Esophagus squamous epithelium (tissue), 5 donors: ENCODE results near the gene ADORA2A. TPM values are rescaled to one million over a fixed set of nuclear protein-coding genes. Genes with fewer than 3 reads are reported as not detected.

Experiments
- DNase-seq: peaks from one replicate; lab custom pipeline; 2025; lab: John Stamatoyannopoulos, UW
- H3K27ac ChIP-seq, 4 donors: fragments of 200-600 bp; sonication (generic); one replicate each; pipeline ENCODE4 v1.5.1; 2016 to 2019; ENCODE audit warnings: mild to moderate bottlenecking in 1 of 4
- H3K27me3 ChIP-seq, 4 donors: fragments of 200-600 bp; sonication (generic); 1 replicate in 3 of 4; 2 replicates in 1 of 4; pipeline versions ENCODE4 v1.5.1 to v1.6.0; 2017 to 2021; ENCODE audit warnings: antibody characterized with exemption in 1 of 4
- H3K36me3 ChIP-seq, 3 donors: fragments of 200-600 bp; sonication (generic); one replicate each; pipeline ENCODE4 v1.5.1; 2016 to 2019
- H3K4me1 ChIP-seq, 3 donors: fragments of 200-600 bp; sonication (generic); one replicate each; pipeline ENCODE4 v1.5.1; 2017 to 2019
- H3K4me3 ChIP-seq, 4 donors: fragments of 200-600 bp; sonication (generic); 1 replicate in 3 of 4; 2 replicates in 1 of 4; pipeline ENCODE4 v1.5.1; 2016 to 2019; ENCODE audit warnings: mild to moderate bottlenecking in 2 of 4, moderate library complexity in 1 of 4
- H3K9me3 ChIP-seq, 3 donors: fragments of 200-600 bp; sonication (generic); one replicate each; pipeline ENCODE4 v1.5.1; 2016 to 2019
- POLR2A ChIP-seq, 4 donors: fragments of 450-650 bp; IDR thresholded peaks; one replicate each; pipeline ENCODE4 v1.6.1; 2017; ENCODE audit warnings: antibody characterized with exemption in 4 of 4, mild to moderate bottlenecking in 4 of 4, moderate library complexity in 3 of 4
- WGBS, 2 donors: methylation state at CpG; one replicate each; pipeline ENCODE4 v1.1.5; 2018; 5-methylcytosine and 5-hydroxymethylcytosine counted together
- intact Hi-C: fragments of 100-400 bp; cut with DNase I; formaldehyde crosslinking; loops from one replicate; pipeline ENCODE4 v1.15.0; 2022
- total RNA-seq, 4 donors: library from RNA; depleted of rRNA; stranded (reverse); fragments of >200 nt; gene quantifications; one replicate each; pipeline ENCODE4 v1.1.0, GENCODE V29; 2016
- TF ChIP-seq, protein P1 (sequence below), 6 experiments: fragments of 450-650 bp in 4 of 6; fragments of 200-600 bp in 2 of 6; sonication (generic) in 2 of 6; IDR thresholded peaks; one replicate each; pipeline ENCODE4 v1.5.1; 2016 to 2019; ENCODE audit warnings: antibody characterized with exemption in 6 of 6, mild to moderate bottlenecking in 4 of 6, moderate library complexity in 4 of 6
- donor health status: DM: yes; HTN: yes; CAD: no.

ADORA2A gene
- total RNA-seq, 4 donors from 2014 or later = 1.0 to 4.0 (median 2.4) TPM

- Histone ChIP-seq H3K36me3 (no peaks in the 10 kb centered on the region), H3K4me3 (peak overlapping the region in 1 of 4 donors; percentile 48), H3K27me3 (peaks cover 0 to 62% (median 2%) of the 10 kb centered on the region in 4 donors), H3K27ac (peak overlapping the region in 3 of 4 donors; percentile 39 to 84 (median 73)), H3K4me1 (peaks cover 9 to 49% (median 19%) of the 10 kb centered on the region in 3 donors), H3K9me3 (no peaks in the 10 kb centered on the region)
- WGBS, 2 donors = 89 to 100% methylated on average over 1 to 4 of the region's 19 CpGs
- DNase-seq = no peak
- intact Hi-C loops = no loop called here
- TF ChIP-seq, protein P1, sequence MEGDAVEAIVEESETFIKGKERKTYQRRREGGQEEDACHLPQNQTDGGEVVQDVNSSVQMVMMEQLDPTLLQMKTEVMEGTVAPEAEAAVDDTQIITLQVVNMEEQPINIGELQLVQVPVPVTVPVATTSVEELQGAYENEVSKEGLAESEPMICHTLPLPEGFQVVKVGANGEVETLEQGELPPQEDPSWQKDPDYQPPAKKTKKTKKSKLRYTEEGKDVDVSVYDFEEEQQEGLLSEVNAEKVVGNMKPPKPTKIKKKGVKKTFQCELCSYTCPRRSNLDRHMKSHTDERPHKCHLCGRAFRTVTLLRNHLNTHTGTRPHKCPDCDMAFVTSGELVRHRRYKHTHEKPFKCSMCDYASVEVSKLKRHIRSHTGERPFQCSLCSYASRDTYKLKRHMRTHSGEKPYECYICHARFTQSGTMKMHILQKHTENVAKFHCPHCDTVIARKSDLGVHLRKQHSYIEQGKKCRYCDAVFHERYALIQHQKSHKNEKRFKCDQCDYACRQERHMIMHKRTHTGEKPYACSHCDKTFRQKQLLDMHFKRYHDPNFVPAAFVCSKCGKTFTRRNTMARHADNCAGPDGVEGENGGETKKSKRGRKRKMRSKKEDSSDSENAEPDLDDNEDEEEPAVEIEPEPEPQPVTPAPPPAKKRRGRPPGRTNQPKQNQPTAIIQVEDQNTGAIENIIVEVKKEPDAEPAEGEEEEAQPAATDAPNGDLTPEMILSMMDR (IDR thresholded peaks at IDR 0.05) = no peak
- TF ChIP-seq POLR2A (IDR thresholded peaks at IDR 0.05) = peak in 1 of 4 donors; percentile 38
These were observed 424 bp upstream of the ADORA2A start for GRCh38 chr22:24426851-24427499.

DNA sequence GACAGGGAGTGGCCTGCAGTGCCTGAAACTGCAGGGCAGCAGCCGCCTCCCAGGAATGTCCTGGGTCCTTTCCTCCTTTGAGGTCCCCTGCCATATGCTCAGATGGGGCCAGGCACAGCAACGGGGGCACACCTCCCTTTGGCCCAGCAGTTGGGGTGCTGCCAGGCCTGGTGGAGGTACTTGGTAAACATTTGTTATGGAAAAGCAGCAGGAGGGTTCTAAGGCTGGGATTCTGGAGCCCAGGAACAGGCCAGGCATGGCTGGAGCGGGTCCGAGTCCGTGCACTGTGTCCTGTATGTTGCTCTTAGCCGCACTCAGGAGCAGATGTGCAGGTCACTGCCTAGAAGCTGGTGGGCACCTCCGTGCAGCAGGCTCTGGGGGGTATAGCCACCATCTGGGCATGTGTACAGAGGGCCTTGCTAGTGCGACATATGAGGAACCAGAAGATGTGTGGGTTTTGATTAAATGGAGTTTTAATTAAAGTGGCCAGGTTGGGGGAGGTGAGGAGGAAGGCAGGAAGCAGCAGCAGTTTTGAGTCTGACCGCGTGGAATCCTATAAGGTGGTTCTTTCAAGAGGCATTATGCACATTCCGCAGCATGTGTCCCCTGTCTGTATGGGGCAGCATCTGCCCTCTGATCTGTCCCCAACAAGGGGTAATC, 1.5 kb downstream of the ADORA2A start:
- intact Hi-C loops = no loop called here
- H3K4me3 ChIP-seq = peak overlapping the region in 2 of 4 donors; percentile 24 to 48
- peaks cover 22 to 60% (median 35%) of the 10 kb centered on the region in 3 donors for H3K4me1 ChIP-seq

GRCh38 chr22:24429411-24430365, 2.3 kb downstream of the ADORA2A start:
- Histone ChIP-seq H3K4me1 (peaks cover 28 to 60% (median 37%) of the 10 kb centered on the region in 3 donors), H3K27ac (peak overlapping the region in 1 of 4 donors; percentile 69), H3K9me3 (no peaks in the 10 kb centered on the region), H3K4me3 (peak overlapping the region in 1 of 4 donors; percentile 12), H3K36me3 (no peaks in the 10 kb centered on the region), H3K27me3 (peaks cover 0 to 36% (median 0%) of the 10 kb centered on the region in 4 donors)
- intact Hi-C loops = no loop called here
- no peak for DNase-seq
- 47 to 66% methylated on average over 7 to 8 of the region's 22 CpGs for WGBS, 2 donors
- TF ChIP-seq, protein P1 (IDR thresholded peaks at IDR 0.05) = no peak
- TF ChIP-seq POLR2A (IDR thresholded peaks at IDR 0.05) = no peak

More for the DNA sequence above, 1.5 kb downstream of the ADORA2A start:
- H3K36me3 ChIP-seq = no peaks in the 10 kb centered on the region
- WGBS, 2 donors = 71 to 77% methylated on average over 6 to 11 of the region's 11 CpGs
- TF ChIP-seq, protein P1 (IDR thresholded peaks at IDR 0.05) = no peak
- TF ChIP-seq POLR2A (IDR thresholded peaks at IDR 0.05) = no peak
- DNase-seq = no peak
- peak overlapping the region in 2 of 4 donors; percentile 21 to 69 for H3K27ac ChIP-seq
- no peaks in the 10 kb centered on the region for H3K9me3 ChIP-seq
- peaks cover 0 to 44% (median 2%) of the 10 kb centered on the region in 4 donors for H3K27me3 ChIP-seq

GRCh38 chr22:24430431-24431308, 3.3 kb downstream of the ADORA2A start:
- 75 to 78% methylated on average over 3 to 8 of the region's 14 CpGs for WGBS, 2 donors
- intact Hi-C loops = no loop called here
- peaks cover 0 to 26% (median 0%) of the 10 kb centered on the region in 4 donors for H3K27me3 ChIP-seq
- no peaks in the 10 kb centered on the region for H3K9me3 ChIP-seq
- H3K4me3 ChIP-seq = no peak overlapping the region
- H3K36me3 ChIP-seq = no peaks in the 10 kb centered on the region
- TF ChIP-seq POLR2A (IDR thresholded peaks at IDR 0.05) = no peak
- no peak for DNase-seq
- H3K4me1 ChIP-seq = peaks cover 28 to 63% (median 43%) of the 10 kb centered on the region in 3 donors
- peak overlapping the region in 1 of 4 donors; percentile 15 for H3K27ac ChIP-seq
